GM12878 (cell line): ENCODE measurements around the gene GALNT17. TPM values are rescaled to one million over a fixed set of nuclear protein-coding genes. Genes with fewer than 3 reads are reported as not detected.

Experiments used
- ATAC-seq: fragments of 200-7000 bp; cut with Tn5 transposase; 3 replicates; pipeline ENCODE4 v1.9.1; 2020; ENCODE audit warnings: mild to moderate bottlenecking, moderate library complexity
- BruUV-seq: library from RNA; stranded (reverse); fragments of 400-500 nt; replicated peaks from 2 replicates; lab custom pipeline; 2021; lab: Mats Ljungman, UMichigan
- CTCF ChIA-PET: fragments of 300-600 bp; sonication (Branson Sonifier 250); formaldehyde crosslinking; extraction: SDS; loops from one replicate; lab custom pipeline; 2021; ENCODE audit warnings: inconsistent platforms; lab: Yijun Ruan, JAX
- POLR2A ChIA-PET: fragments of 350-600 bp; formaldehyde crosslinking; extraction: SDS; loops from one replicate; lab custom pipeline; 2021; ENCODE audit warnings: inconsistent platforms; lab: Charles Lee
- RAD21 ChIA-PET: fragments of 300-600 bp; sonication (Branson Sonifier 250); formaldehyde crosslinking; loops from one replicate; lab custom pipeline; 2023; ENCODE audit warnings: antibody characterized with exemption; ENCODE audit not compliant: unreplicated experiment; lab: Charles Lee
- SMC1A ChIA-PET: fragments of 300-600 bp; sonication (Branson Sonifier 250); formaldehyde crosslinking; loops from one replicate; lab custom pipeline; 2023; ENCODE audit not compliant: unreplicated experiment, uncharacterized antibody; lab: Charles Lee
- DNase-seq: peaks from one replicate; pipeline ENCODE4 v3.0.0-alpha.2; 2011; ENCODE audit warnings: low read depth, low spot score
- FAIRE-seq: peaks from 3 replicates; lab custom pipeline; 2011; peaks lifted over from hg19 to GRCh38; lab: Jason Lieb, UNC
- H2AFZ ChIP-seq: 2 replicates; pipeline ENCODE4 v1.6.0; 2011; ENCODE audit warnings: low read depth, low read length, control low read depth; ENCODE audit not compliant: control insufficient read depth
- H3K27ac ChIP-seq: 2 replicates; pipeline ENCODE4 v1.5.1; 2011; ENCODE audit warnings: control low read depth; ENCODE audit not compliant: control insufficient read depth, insufficient read depth
- H3K27me3 ChIP-seq, 2 experiments: replicated peaks in 1 of 2; 2 replicates each; pipeline versions ENCODE4 v1.6.0 to v1.6.1; 2011; ENCODE audit warnings: low read length in 1 of 2; ENCODE audit not compliant: control insufficient read depth in 2 of 2, insufficient read depth in 2 of 2
- H3K36me3 ChIP-seq, 2 experiments: 2 replicates each; pipeline ENCODE4 v1.5.1; 2011; ENCODE audit warnings: low read length in 1 of 2; ENCODE audit not compliant: control insufficient read depth in 2 of 2, insufficient read depth in 2 of 2
- H3K4me1 ChIP-seq: 2 replicates; pipeline ENCODE4 v1.6.1; 2011; ENCODE audit warnings: mild to moderate bottlenecking, low read length, moderate library complexity, mixed read lengths; ENCODE audit not compliant: control insufficient read depth, insufficient read depth
- H3K4me2 ChIP-seq: 2 replicates; pipeline ENCODE4 v1.6.0; 2011; ENCODE audit warnings: control low read depth; ENCODE audit not compliant: control insufficient read depth, insufficient read depth
- H3K4me3 ChIP-seq: fragments of 200-600 bp; sonication (generic); 2 replicates; pipeline ENCODE4 v1.5.1; 2016
- H3K79me2 ChIP-seq: 2 replicates; pipeline ENCODE4 v1.6.0; 2011; ENCODE audit warnings: low read length; ENCODE audit not compliant: control insufficient read depth, insufficient read depth
- H3K9ac ChIP-seq: 2 replicates; pipeline ENCODE4 v1.8.0; 2011; ENCODE audit warnings: low read length, control low read depth, mixed read lengths; ENCODE audit not compliant: control insufficient read depth, insufficient read depth
- H3K9me3 ChIP-seq: replicated peaks from 3 replicates; pipeline ENCODE4 v1.5.1; 2011; ENCODE audit warnings: mild to moderate bottlenecking, low read length; ENCODE audit not compliant: control insufficient read depth, insufficient read depth
- H4K20me1 ChIP-seq: 2 replicates; pipeline ENCODE4 v1.6.0; 2011; ENCODE audit not compliant: control insufficient read depth, insufficient read depth
- CEBPB ChIP-seq, 2 experiments: fragments of 150-350 bp in 1 of 2; IDR thresholded peaks; 2 replicates each; pipeline ENCODE4 v1.6.1; 2012 to 2014; ENCODE audit warnings: low read depth in 2 of 2, low read length in 2 of 2, borderline replicate concordance in 1 of 2, inconsistent platforms in 1 of 2
- IRF5 ChIP-seq: fragments of 450-650 bp; IDR thresholded peaks from 2 replicates; pipeline ENCODE4 v1.6.1; 2017; ENCODE audit warnings: borderline replicate concordance
- PML ChIP-seq: IDR thresholded peaks from 2 replicates; pipeline ENCODE4 v1.6.1; 2012; ENCODE audit warnings: low read length, inconsistent platforms
- WRNIP1 ChIP-seq: IDR thresholded peaks from 2 replicates; pipeline ENCODE4 v1.6.1; 2011; ENCODE audit warnings: low read depth, low read length, improper control_type of control experiment, borderline replicate concordance
- ZNF592 ChIP-seq: fragments of 450-650 bp; IDR thresholded peaks from 2 replicates; pipeline ENCODE4 v1.6.1; 2017; ENCODE audit warnings: mild to moderate bottlenecking, moderate library complexity
- WGBS: methylation state at CpG from one replicate; pipeline ENCODE4 v1.1.6; 2016; ENCODE audit warnings: low lambda C conversion rate; ENCODE audit not compliant: insufficient replicate concordance, insufficient coverage; ENCODE audit errors: missing lambda C conversion rate; 5-methylcytosine and 5-hydroxymethylcytosine counted together
- in situ Hi-C: fragments of 300-500 bp; cut with MboI; formaldehyde crosslinking; loops from 9 replicates; pipeline ENCODE4 v1.14.3; 2018; ENCODE audit warnings: mixed read lengths
- intact Hi-C: fragments of 100-400 bp; cut with micrococcal nuclease; formaldehyde crosslinking; loops from one replicate; pipeline ENCODE4 v1.14.2; 2022; ENCODE audit not compliant: unreplicated experiment
- polyA plus RNA-seq, 11 experiments: library from polyadenylated mRNA; depleted of rRNA in 4 of 11; unstranded in 6 of 11; stranded (reverse) in 5 of 11; fragments of >200 nt; fragmentation: Nextera tagmentation in 4 of 11; fragmentation: Illumina TruSeq in 1 of 11; extraction: Ambion mirVana in 4 of 11; extraction: Trizol in 1 of 11; gene quantifications; 1 replicate in 1 of 11; 2 replicates in 10 of 11; pipeline versions ENCODE4 v1.2.1 to v1.2.3, GENCODE V29; 2011 to 2016; ENCODE audit warnings: inconsistent platforms in 2 of 11, missing spikeins in 2 of 11, low read depth in 1 of 11
- total RNA-seq, 4 experiments: library from RNA; depleted of rRNA in 3 of 4; stranded (reverse); fragments of >200 nt in 3 of 4; fragmentation: Illumina TruSeq in 1 of 4; extraction: Trizol in 1 of 4; gene quantifications; 2 replicates each; pipeline versions ENCODE4 v1.2.1 to v1.2.3, GENCODE V29; 2013 to 2021
- TF ChIP-seq, protein P1 (sequence below): IDR thresholded peaks from 2 replicates; pipeline ENCODE4 v1.6.1; 2012; ENCODE audit warnings: low read length, inconsistent platforms
- TF ChIP-seq, protein P2 (sequence below): fragments of 450-650 bp; IDR thresholded peaks from 2 replicates; pipeline ENCODE4 v1.6.1; 2017; ENCODE audit warnings: mild to moderate bottlenecking, moderate library complexity

GALNT17 gene
- total and polyA plus RNA-seq, 10 of the 15 experiments (the other 5 are each of a cell fraction or from before 2014, with no cell fraction given): 0.12 to 0.15 TPM; not detected in 8

GRCh38 chr7:71626206-71626605, 494.3 kb downstream of the GALNT17 start (continued):
- no peak for TF ChIP-seq ZNF592
- TF ChIP-seq, protein P1, sequence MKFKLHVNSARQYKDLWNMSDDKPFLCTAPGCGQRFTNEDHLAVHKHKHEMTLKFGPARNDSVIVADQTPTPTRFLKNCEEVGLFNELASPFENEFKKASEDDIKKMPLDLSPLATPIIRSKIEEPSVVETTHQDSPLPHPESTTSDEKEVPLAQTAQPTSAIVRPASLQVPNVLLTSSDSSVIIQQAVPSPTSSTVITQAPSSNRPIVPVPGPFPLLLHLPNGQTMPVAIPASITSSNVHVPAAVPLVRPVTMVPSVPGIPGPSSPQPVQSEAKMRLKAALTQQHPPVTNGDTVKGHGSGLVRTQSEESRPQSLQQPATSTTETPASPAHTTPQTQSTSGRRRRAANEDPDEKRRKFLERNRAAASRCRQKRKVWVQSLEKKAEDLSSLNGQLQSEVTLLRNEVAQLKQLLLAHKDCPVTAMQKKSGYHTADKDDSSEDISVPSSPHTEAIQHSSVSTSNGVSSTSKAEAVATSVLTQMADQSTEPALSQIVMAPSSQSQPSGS: no peak

DNA sequence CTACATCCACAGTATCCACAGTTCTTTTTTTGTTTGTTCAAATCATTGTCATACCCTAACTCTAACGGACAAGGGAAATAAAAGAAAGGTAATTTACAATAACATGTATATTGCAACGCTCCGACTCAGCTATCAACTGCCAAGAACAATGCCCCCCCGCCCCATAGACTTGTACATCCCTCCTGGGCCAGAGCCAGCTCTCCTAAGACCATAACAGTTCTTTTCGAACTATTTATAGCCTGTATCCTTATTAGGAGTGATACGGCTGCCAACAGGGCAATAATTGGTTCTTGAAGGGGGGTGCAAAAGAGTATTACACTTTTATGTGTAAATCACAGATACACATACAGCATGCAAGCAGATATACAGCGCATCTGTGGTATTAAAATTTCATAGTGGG, 495.7 kb downstream of the GALNT17 start:
- no peaks in the 10 kb centered on the region for H3K27me3 ChIP-seq
- no peak overlapping the region for H3K4me3 ChIP-seq
- BruUV-seq: no TSS peak
- H3K79me2 ChIP-seq: no peaks in the 10 kb centered on the region
- in situ Hi-C loops (no loop called here), intact Hi-C loops (no loop called here)
- H3K4me1 ChIP-seq: no peaks in the 10 kb centered on the region
- H3K27ac ChIP-seq: no peak overlapping the region
- SMC1A ChIA-PET: no interaction called here
- H3K4me2 ChIP-seq: no peak overlapping the region
- no peak overlapping the region for H2AFZ ChIP-seq
- no peaks in the 10 kb centered on the region for H4K20me1 ChIP-seq
- H3K36me3 ChIP-seq: no peaks in the 10 kb centered on the region
- RAD21 ChIA-PET: no interaction called here
- H3K9ac ChIP-seq: no peak overlapping the region
- 14% methylated on average over 7 of the region's 7 CpGs for WGBS
- CTCF ChIA-PET: no interaction called here
- POLR2A ChIA-PET: no interaction called here
- H3K9me3 ChIP-seq: no peaks in the 10 kb centered on the region; the same call in 2 of the 3 replicates
- ATAC-seq: no peak
- DNase-seq: no peak
- no peak for FAIRE-seq
- TF ChIP-seq IRF5: no peak
- no peak for TF ChIP-seq CEBPB (IDR thresholded peaks at IDR 0.05; ENCODE audit: borderline replicate concordance in 1 of 2, low read depth in 2 of 2, low read length in 2 of 2)
- TF ChIP-seq, protein P2, sequence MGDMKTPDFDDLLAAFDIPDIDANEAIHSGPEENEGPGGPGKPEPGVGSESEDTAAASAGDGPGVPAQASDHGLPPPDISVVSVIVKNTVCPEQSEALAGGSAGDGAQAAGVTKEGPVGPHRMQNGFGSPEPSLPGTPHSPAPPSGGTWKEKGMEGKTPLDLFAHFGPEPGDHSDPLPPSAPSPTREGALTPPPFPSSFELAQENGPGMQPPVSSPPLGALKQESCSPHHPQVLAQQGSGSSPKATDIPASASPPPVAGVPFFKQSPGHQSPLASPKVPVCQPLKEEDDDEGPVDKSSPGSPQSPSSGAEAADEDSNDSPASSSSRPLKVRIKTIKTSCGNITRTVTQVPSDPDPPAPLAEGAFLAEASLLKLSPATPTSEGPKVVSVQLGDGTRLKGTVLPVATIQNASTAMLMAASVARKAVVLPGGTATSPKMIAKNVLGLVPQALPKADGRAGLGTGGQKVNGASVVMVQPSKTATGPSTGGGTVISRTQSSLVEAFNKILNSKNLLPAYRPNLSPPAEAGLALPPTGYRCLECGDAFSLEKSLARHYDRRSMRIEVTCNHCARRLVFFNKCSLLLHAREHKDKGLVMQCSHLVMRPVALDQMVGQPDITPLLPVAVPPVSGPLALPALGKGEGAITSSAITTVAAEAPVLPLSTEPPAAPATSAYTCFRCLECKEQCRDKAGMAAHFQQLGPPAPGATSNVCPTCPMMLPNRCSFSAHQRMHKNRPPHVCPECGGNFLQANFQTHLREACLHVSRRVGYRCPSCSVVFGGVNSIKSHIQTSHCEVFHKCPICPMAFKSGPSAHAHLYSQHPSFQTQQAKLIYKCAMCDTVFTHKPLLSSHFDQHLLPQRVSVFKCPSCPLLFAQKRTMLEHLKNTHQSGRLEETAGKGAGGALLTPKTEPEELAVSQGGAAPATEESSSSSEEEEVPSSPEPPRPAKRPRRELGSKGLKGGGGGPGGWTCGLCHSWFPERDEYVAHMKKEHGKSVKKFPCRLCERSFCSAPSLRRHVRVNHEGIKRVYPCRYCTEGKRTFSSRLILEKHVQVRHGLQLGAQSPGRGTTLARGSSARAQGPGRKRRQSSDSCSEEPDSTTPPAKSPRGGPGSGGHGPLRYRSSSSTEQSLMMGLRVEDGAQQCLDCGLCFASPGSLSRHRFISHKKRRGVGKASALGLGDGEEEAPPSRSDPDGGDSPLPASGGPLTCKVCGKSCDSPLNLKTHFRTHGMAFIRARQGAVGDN: no peak
- TF ChIP-seq PML: no peak
- no peak for TF ChIP-seq WRNIP1
